ENCODE data around the gene PSMB11.

The PSMB11 gene

GRCh38 chr14:23042162-23042965 lies at the start of gene PSMB11:
Gene PSMB11 (plus strand): TSS chr14:23042212. CDS start chr14:23042226, 14 bp downstream.
- no peak for TF ChIP-seq GATA3 (IDR thresholded peaks at IDR 0.05; ENCODE audit: low read depth, low read length)
- TF ChIP-seq GATA2 (IDR thresholded peaks at IDR 0.05; ENCODE audit: low read depth, low read length): no peak

- TF ChIP-seq GATA3 (IDR thresholded peaks at IDR 0.05; ENCODE audit: low read depth, low read length) (no peak), GATA2 (IDR thresholded peaks at IDR 0.05; ENCODE audit: low read depth, low read length) (no peak)
Observed at GRCh38 chr14:22993517-22993916, 48.5 kb upstream of the PSMB11 start.

GRCh38 chr14:22994762-22995275 lies 47.2 kb upstream of the PSMB11 start:
- TF ChIP-seq GATA2 (IDR thresholded peaks at IDR 0.05; ENCODE audit: low read depth, low read length): no peak
- no peak for TF ChIP-seq GATA3 (IDR thresholded peaks at IDR 0.05; ENCODE audit: low read depth, low read length)

GRCh38 chr14:22995889-22996625 lies 46.0 kb upstream of the PSMB11 start:
- TF ChIP-seq GATA2 (IDR thresholded peaks at IDR 0.05; ENCODE audit: low read depth, low read length) (no peak), GATA3 (IDR thresholded peaks at IDR 0.05; ENCODE audit: low read depth, low read length) (no peak)

- TF ChIP-seq GATA3 (IDR thresholded peaks at IDR 0.05; ENCODE audit: low read depth, low read length): 0 out of 2 replicates have a peak, but pooled peaks have one; percentile 31
- peak; percentile 51; the same call in 1 of the 2 replicates for TF ChIP-seq GATA2 (IDR thresholded peaks at IDR 0.05; ENCODE audit: low read depth, low read length)
Observed at GRCh38 chr14:22996768-22997654, 45.0 kb upstream of the PSMB11 start.

GRCh38 chr14:22997676-22998323 lies 44.2 kb upstream of the PSMB11 start:
- TF ChIP-seq GATA2 (IDR thresholded peaks at IDR 0.05; ENCODE audit: low read depth, low read length) (no peak), GATA3 (IDR thresholded peaks at IDR 0.05; ENCODE audit: low read depth, low read length) (0 out of 2 replicates have a peak, but pooled peaks have one; percentile 1)

- TF ChIP-seq GATA3 (IDR thresholded peaks at IDR 0.05; ENCODE audit: low read depth, low read length) (no peak), GATA2 (IDR thresholded peaks at IDR 0.05; ENCODE audit: low read depth, low read length) (no peak)
Observed at GRCh38 chr14:22998329-22999012, 43.5 kb upstream of the PSMB11 start.

- no peak for TF ChIP-seq GATA2 (IDR thresholded peaks at IDR 0.05; ENCODE audit: low read depth, low read length)
- no peak for TF ChIP-seq GATA3 (IDR thresholded peaks at IDR 0.05; ENCODE audit: low read depth, low read length)
Observed at GRCh38 chr14:23000860-23001259, 41.2 kb upstream of the PSMB11 start.

GRCh38 chr14:23002592-23002991 lies 39.4 kb upstream of the PSMB11 start:
- no peak for TF ChIP-seq GATA2 (IDR thresholded peaks at IDR 0.05; ENCODE audit: low read depth, low read length)
- no peak for TF ChIP-seq GATA3 (IDR thresholded peaks at IDR 0.05; ENCODE audit: low read depth, low read length)

- TF ChIP-seq GATA3 (IDR thresholded peaks at IDR 0.05; ENCODE audit: low read depth, low read length): no peak
- no peak for TF ChIP-seq GATA2 (IDR thresholded peaks at IDR 0.05; ENCODE audit: low read depth, low read length)
Observed at GRCh38 chr14:23005451-23006187, 36.4 kb upstream of the PSMB11 start.

- TF ChIP-seq GATA2 (IDR thresholded peaks at IDR 0.05; ENCODE audit: low read depth, low read length): no peak
- TF ChIP-seq GATA3 (IDR thresholded peaks at IDR 0.05; ENCODE audit: low read depth, low read length): no peak
Observed at GRCh38 chr14:23006188-23006534, 35.9 kb upstream of the PSMB11 start.

Measured in SH-SY5Y (cell line).